GM12875 (cell line): Measurements from ENCODE around the gene DTX4.

Experiments used
- H3K4me3 ChIP-seq: one replicate; pipeline ENCODE4 v1.5.1; 2011; ENCODE audit warnings: low read depth, low read length, control low read depth
- TF ChIP-seq, protein P1 (sequence below): IDR thresholded peaks from 2 replicates; pipeline ENCODE4 v1.5.1; 2011; ENCODE audit warnings: low read depth, mild to moderate bottlenecking, control low read depth, inconsistent platforms, low read length, moderate library complexity, borderline replicate concordance; ENCODE audit not compliant: insufficient read depth

DTX4 gene

DNA sequence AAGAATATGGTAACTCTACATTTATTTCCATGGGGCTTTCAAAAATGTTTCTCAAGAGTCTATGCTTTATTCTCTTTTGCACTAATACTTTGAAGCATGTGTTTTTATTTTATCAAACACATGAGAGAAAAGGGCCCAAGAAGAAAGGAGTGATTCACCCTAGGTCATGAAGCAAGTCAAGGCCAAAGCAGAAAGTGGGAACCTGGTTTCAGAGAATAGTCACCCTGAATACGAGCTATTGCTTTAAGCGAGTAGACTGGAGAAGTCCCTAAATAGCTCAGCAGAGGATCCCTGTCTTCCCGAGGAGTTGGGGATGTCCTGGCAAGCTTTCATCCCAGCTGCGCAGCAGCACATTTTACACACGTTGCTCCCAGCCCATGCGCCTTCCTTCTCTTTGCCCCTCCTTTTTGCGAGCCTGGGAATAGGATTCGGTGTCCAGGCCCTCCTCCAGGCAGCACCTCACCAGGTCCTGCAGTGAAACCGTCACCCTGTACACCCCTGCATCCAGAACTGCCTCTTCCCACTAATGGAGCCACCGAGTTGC, 21.7 kb downstream of the DTX4 start:
- TF ChIP-seq, protein P1, sequence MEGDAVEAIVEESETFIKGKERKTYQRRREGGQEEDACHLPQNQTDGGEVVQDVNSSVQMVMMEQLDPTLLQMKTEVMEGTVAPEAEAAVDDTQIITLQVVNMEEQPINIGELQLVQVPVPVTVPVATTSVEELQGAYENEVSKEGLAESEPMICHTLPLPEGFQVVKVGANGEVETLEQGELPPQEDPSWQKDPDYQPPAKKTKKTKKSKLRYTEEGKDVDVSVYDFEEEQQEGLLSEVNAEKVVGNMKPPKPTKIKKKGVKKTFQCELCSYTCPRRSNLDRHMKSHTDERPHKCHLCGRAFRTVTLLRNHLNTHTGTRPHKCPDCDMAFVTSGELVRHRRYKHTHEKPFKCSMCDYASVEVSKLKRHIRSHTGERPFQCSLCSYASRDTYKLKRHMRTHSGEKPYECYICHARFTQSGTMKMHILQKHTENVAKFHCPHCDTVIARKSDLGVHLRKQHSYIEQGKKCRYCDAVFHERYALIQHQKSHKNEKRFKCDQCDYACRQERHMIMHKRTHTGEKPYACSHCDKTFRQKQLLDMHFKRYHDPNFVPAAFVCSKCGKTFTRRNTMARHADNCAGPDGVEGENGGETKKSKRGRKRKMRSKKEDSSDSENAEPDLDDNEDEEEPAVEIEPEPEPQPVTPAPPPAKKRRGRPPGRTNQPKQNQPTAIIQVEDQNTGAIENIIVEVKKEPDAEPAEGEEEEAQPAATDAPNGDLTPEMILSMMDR = no peak
- no peak overlapping the region for H3K4me3 ChIP-seq

DNA sequence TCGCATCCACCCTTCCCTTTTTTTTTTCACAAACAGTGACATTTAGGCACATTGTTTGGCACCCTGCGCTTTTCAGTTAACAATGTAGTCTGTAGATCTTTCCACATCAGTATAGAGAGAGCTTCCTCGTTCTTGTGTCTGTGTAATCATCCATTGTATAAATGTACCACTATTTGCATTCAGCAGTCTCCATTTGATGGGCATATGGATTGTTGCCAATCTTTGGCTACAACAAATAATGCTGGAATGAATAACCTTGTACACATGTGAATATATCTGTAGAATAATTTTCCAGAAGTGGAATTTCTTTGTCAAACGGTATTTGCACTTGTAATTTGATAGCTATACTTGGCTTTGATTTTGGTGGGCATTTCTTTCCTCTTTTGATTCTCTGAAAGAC, 23.7 kb downstream of the DTX4 start:
- no peak overlapping the region for H3K4me3 ChIP-seq
- TF ChIP-seq, protein P1 = no peak

DNA sequence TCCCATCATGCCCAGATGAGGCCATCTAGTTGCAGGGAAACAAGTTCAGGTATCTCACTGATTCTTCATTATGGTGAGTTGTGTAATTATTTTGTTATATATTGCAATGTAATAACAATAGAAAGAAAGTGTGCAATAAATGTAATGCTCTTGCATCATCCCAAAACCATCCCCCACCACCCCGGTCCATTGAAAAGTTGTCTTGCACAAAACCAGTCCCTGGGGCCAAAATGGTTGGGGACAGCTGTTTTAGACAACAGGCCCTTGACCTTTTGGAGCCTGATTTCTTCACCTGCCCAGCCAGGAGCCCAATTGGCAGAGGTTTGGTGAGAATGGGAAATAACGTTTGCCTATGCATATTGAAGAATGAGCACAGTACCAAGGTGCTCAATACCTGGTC, 24.8 kb downstream of the DTX4 start:
- TF ChIP-seq, protein P1 = no peak
- H3K4me3 ChIP-seq = no peak overlapping the region

DNA sequence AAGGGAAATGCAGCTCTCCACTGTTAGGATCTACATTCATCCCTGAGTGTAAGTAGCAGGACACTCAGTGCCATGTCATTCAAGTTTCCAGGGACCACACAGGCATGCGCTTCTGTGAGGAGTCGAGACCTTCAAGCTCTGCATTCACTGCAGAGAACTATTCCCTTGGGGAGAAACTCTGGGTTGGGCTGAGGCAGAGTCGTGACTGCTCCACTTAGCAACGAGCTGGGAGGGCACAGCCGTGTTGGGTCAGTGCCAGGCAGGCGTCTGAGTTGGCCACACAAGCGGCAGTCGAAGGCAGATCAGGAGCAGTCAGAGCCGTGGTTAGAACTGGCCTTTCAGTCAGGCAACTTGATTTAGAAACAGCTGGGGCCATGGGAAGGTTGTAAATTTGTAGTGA, 26.1 kb downstream of the DTX4 start:
- TF ChIP-seq, protein P1 = no peak
- no peak overlapping the region for H3K4me3 ChIP-seq

DNA sequence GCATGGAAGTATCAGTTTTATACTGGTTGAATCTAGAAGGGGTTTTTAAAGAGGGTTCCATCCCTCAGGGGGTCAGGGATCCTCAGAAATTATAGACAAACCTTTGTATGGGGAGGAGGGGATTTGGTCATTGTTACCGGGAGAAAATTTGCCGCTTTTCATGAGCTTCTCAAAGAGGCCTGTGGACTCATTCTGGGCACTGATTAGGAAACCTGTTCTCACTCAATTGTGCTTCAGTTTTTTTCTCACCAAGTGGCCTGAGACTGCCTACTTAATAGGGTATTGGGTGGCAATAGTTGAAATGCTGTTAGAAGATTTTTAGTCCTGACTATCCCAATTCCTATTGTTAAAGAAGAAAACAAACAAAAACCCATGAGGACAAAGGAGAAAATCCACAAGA, 26.8 kb downstream of the DTX4 start:
- no peak overlapping the region for H3K4me3 ChIP-seq
- TF ChIP-seq, protein P1 = no peak

DNA sequence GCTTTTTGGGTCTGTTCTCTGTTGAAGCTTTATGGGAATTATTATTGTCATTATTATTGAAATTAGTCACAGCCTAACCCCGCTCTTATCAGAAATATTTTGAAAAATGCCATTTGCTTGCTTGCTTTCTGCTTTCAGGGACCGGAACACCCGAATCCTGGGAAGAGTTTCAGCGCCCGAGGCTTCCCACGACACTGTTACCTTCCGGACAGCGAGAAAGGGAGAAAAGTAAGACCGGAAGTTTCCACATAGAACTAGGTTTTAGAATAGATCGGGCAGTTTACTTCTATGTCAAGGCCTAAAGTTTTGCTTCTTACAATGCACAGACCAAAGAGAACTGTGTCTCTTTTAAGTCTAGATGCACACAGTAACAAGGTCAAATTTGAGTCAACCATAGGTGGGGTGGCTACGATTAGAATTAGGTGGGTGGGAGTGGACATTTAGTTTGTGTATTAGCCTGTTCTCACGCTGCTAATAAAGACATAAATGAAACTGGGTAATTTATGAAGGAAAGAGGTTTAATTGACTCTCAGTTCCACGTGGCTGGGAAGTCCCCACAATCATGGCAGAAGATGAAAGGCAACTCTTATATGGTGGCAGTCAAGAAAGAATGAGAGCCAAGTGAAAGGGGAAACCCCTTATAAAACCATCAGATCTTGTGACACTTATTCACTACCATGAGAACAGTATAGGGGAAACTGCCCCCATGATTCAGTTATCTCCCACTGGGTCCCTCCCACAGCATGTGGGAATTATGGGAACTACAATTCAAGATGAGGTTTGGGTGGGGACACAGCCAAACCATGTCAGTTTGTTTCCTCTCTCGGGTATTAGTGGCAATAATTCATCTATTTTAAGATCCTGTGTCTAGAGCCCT, 27.9 kb downstream of the DTX4 start:
- TF ChIP-seq, protein P1 = no peak
- H3K4me3 ChIP-seq = no peak overlapping the region

DNA sequence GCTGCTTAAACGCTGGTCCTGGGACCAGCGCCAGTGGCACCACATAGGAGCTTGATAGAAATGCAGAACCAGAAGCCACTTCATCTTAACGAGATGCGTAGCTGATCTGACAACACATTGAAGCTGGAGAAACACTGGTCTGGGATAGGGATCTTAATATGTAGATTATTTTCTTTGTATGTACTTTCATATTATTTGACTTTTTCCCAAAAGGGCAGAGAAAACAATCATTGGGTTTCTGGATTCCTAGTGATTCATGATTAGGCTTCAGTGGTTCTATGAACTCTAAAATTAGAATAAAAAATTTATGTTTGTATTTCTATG, 28.5 kb downstream of the DTX4 start:
- H3K4me3 ChIP-seq = no peak overlapping the region
- TF ChIP-seq, protein P1 = no peak
